ENCODE data around the gene C1QTNF12.

GRCh38 chr1:1260843-1261560 lies 14.5 kb upstream of the C1QTNF12 start:
- TF ChIP-seq CTCF (IDR thresholded peaks at IDR 0.05 in 4 of 5, conservative IDR thresholded peaks at IDR 0.05 in 1 of 5): no peak
- TF ChIP-seq POLR2A (IDR thresholded peaks at IDR 0.05): no peak
